ENCODE results near the gene XRRA1.
A peak's percentile ranks its signal among the peaks of the same experiment; 100 is the strongest.

The XRRA1 gene

DNA sequence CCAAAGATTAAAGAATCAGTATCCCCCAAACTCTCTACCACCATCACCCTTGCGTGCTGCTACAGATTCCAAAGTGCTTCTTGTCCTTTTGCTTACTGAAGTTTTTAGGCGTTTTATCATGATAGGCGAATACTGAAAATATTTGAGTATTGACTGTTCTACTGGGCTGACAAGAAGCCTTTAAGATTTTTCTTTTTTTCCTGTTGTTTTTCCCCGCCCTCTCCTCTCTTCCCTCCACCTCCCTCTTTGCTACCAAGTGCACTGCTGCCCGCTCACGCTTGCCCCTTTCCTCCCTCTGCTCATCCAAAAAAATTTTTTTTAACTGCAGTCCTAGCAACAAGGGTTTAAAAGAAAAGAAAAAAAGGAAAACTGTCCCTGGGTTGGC lies 854 bp upstream of the XRRA1 start:
- H3F3A ChIP-seq (ENCODE audit: low read depth): no peaks in the 10 kb centered on the region
- H3K79me2 ChIP-seq (ENCODE audit: insufficient read depth, low read length): peaks cover 57% of the 10 kb centered on the region
- H3K9me2 ChIP-seq (replicated peaks; ENCODE audit: low read depth, low read length): no peaks in the 10 kb centered on the region
- H3K27me3 ChIP-seq (ENCODE audit: insufficient read depth, low read length, poor library complexity, severe bottlenecking): no peaks in the 10 kb centered on the region
- peak overlapping the region; percentile 94 for H3K4me3 ChIP-seq (ENCODE audit: low read length, poor library complexity, severe bottlenecking)
- H3K9me3 ChIP-seq (ENCODE audit: insufficient read depth, low read depth, low read length): no peaks in the 10 kb centered on the region
- peaks cover 52% of the 10 kb centered on the region for H3K4me1 ChIP-seq (ENCODE audit: insufficient read depth, low read length, poor library complexity, severe bottlenecking)
- H3K9ac ChIP-seq (ENCODE audit: low read depth, low read length, poor library complexity, severe bottlenecking): peak overlapping the region; percentile 97
- H4K20me1 ChIP-seq (ENCODE audit: insufficient read depth, low read length, poor library complexity, severe bottlenecking): peaks cover 47% of the 10 kb centered on the region
- TF ChIP-seq EZH2phosphoT487 (IDR thresholded peaks at IDR 0.05; ENCODE audit: borderline replicate concordance): no peak
- TF ChIP-seq, protein P1, sequence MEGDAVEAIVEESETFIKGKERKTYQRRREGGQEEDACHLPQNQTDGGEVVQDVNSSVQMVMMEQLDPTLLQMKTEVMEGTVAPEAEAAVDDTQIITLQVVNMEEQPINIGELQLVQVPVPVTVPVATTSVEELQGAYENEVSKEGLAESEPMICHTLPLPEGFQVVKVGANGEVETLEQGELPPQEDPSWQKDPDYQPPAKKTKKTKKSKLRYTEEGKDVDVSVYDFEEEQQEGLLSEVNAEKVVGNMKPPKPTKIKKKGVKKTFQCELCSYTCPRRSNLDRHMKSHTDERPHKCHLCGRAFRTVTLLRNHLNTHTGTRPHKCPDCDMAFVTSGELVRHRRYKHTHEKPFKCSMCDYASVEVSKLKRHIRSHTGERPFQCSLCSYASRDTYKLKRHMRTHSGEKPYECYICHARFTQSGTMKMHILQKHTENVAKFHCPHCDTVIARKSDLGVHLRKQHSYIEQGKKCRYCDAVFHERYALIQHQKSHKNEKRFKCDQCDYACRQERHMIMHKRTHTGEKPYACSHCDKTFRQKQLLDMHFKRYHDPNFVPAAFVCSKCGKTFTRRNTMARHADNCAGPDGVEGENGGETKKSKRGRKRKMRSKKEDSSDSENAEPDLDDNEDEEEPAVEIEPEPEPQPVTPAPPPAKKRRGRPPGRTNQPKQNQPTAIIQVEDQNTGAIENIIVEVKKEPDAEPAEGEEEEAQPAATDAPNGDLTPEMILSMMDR (conservative IDR thresholded peaks at IDR 0.05; ENCODE audit: low read length): no peak
- H3K4me2 ChIP-seq (ENCODE audit: low read depth, low read length, poor library complexity, severe bottlenecking): peak overlapping the region; percentile 87
- H3K36me3 ChIP-seq (ENCODE audit: insufficient read depth, low read length): no peaks in the 10 kb centered on the region
- no peak overlapping the region for H2AFZ ChIP-seq (ENCODE audit: low read length)

DNA sequence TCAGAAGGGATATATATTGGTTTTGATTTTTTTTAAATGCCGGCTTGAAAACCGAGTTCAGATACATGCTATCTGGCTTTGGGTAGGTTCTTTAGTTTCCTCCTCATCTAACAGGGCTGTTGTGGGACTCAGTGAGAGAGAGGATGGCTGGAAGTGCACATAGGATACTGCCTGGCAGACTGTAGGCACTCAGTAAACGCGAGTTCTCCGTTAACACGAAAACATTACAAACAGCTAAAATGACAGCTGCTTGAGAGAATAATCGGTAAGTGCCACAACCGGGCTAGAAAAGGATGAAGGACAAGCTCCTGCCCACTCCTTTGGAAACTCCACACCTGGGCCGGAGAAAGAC lies 369 bp downstream of the XRRA1 start:
- no peak for TF ChIP-seq EZH2phosphoT487 (IDR thresholded peaks at IDR 0.05; ENCODE audit: borderline replicate concordance)
- TF ChIP-seq, protein P1 (conservative IDR thresholded peaks at IDR 0.05; ENCODE audit: low read length): no peak
- Histone ChIP-seq H3K79me2 (ENCODE audit: insufficient read depth, low read length) (peaks cover 45% of the 10 kb centered on the region), H3K27me3 (ENCODE audit: insufficient read depth, low read length, poor library complexity, severe bottlenecking) (no peaks in the 10 kb centered on the region), H3K9me3 (ENCODE audit: insufficient read depth, low read depth, low read length) (no peaks in the 10 kb centered on the region), H2AFZ (ENCODE audit: low read length) (peak overlapping the region; percentile 87), H3K9ac (ENCODE audit: low read depth, low read length, poor library complexity, severe bottlenecking) (peak overlapping the region; percentile 97), H3K4me2 (ENCODE audit: low read depth, low read length, poor library complexity, severe bottlenecking) (peak overlapping the region; percentile 92), H3K36me3 (ENCODE audit: insufficient read depth, low read length) (no peaks in the 10 kb centered on the region), H3F3A (ENCODE audit: low read depth) (no peaks in the 10 kb centered on the region), H3K4me1 (ENCODE audit: insufficient read depth, low read length, poor library complexity, severe bottlenecking) (peaks cover 39% of the 10 kb centered on the region), H3K4me3 (ENCODE audit: low read length, poor library complexity, severe bottlenecking) (peak overlapping the region; percentile 94), H3K9me2 (replicated peaks; ENCODE audit: low read depth, low read length) (no peaks in the 10 kb centered on the region), H4K20me1 (ENCODE audit: insufficient read depth, low read length, poor library complexity, severe bottlenecking) (peaks cover 35% of the 10 kb centered on the region)

DNA sequence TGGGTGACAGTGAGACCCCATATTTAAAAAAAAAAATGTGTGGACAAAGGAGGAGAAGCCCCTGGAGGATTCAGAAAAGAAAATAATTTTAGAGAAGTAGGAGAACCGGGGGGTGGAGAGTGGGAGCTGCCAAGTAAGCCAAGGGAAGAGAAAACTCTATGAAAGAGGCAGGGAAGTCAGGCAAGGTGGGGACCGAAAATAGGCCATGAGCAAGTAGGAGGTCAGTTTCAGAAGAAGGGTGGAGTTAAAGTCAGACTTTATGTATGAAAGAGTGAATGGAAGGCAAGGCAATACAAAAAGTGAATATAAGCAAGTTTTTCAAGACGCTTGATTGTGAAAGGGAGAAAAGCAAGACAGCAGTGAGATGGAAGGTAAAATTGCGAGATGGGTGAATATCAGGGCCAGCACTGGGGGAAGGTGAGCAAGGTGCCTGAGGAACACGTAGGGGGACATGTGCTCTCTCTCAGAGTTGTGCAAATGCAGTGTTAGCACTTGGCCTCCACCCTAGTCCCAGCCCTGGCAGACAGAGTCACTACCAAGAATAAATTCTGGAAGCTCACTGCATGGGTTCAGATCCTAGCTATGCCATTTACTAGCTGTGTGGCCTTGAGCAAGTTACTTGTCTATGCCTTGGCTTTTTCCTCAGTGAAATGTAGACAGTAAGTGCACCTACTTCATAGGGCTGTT lies 6.7 kb downstream of the XRRA1 start:
- Histone ChIP-seq H4K20me1 (ENCODE audit: insufficient read depth, low read length, poor library complexity, severe bottlenecking) (no peaks in the 10 kb centered on the region), H3K4me2 (ENCODE audit: low read depth, low read length, poor library complexity, severe bottlenecking) (no peak overlapping the region), H3K4me1 (ENCODE audit: insufficient read depth, low read length, poor library complexity, severe bottlenecking) (no peaks in the 10 kb centered on the region)

More for the DNA sequence above, 6.7 kb downstream of the XRRA1 start:
- no peak for TF ChIP-seq EZH2phosphoT487 (IDR thresholded peaks at IDR 0.05; ENCODE audit: borderline replicate concordance)
- TF ChIP-seq, protein P1 (conservative IDR thresholded peaks at IDR 0.05; ENCODE audit: low read length): no peak
- no peaks in the 10 kb centered on the region for H3K27me3 ChIP-seq (ENCODE audit: insufficient read depth, low read length, poor library complexity, severe bottlenecking)
- H2AFZ ChIP-seq (ENCODE audit: low read length): no peak overlapping the region
- no peak overlapping the region for H3K4me3 ChIP-seq (ENCODE audit: low read length, poor library complexity, severe bottlenecking)
- no peaks in the 10 kb centered on the region for H3F3A ChIP-seq (ENCODE audit: low read depth)
- no peaks in the 10 kb centered on the region for H3K36me3 ChIP-seq (ENCODE audit: insufficient read depth, low read length)
- H3K79me2 ChIP-seq (ENCODE audit: insufficient read depth, low read length): no peaks in the 10 kb centered on the region
- no peaks in the 10 kb centered on the region for H3K9me2 ChIP-seq (replicated peaks; ENCODE audit: low read depth, low read length)
- no peaks in the 10 kb centered on the region for H3K9me3 ChIP-seq (ENCODE audit: insufficient read depth, low read depth, low read length)
- no peak overlapping the region for H3K9ac ChIP-seq (ENCODE audit: low read depth, low read length, poor library complexity, severe bottlenecking)
